Dendritic cell treated with granulocyte-macrophage colony-stimulating factor and Interleukin-4, amounts not matched to agents 40 ng/mL and 50 ng/mL, for 4 days (primary cell): ENCODE results near the gene ACACA.
"Not testable (repeated sequence)": the region's sequence is repeated elsewhere in the genome, so short reads cannot be mapped to it uniquely, and the experiment has no call there.

ENCODE experiments used
- H3K27ac Mint-ChIP-seq: one replicate; pipeline ENCODE4 v1.8.0; 2022; ENCODE audit warnings: mild to moderate bottlenecking, mixed read lengths
- H3K27me3 Mint-ChIP-seq: one replicate; pipeline ENCODE4 v1.8.0; 2022; ENCODE audit warnings: mild to moderate bottlenecking, mixed read lengths
- H3K36me3 Mint-ChIP-seq: one replicate; pipeline ENCODE4 v1.8.0; 2022; ENCODE audit warnings: low read depth, mixed read lengths
- H3K4me1 Mint-ChIP-seq: one replicate; pipeline ENCODE4 v1.8.0; 2022; ENCODE audit warnings: low read depth, mixed read lengths
- H3K4me3 Mint-ChIP-seq: one replicate; pipeline ENCODE4 v1.8.0; 2022; ENCODE audit warnings: mild to moderate bottlenecking, moderate library complexity, mixed read lengths
- H3K9me3 Mint-ChIP-seq: one replicate; pipeline ENCODE4 v1.8.0; 2022; ENCODE audit warnings: mixed read lengths
- intact Hi-C: fragments of 100-400 bp; cut with micrococcal nuclease; formaldehyde crosslinking; loops from one replicate; pipeline ENCODE4 v1.15.0; 2022

The ACACA gene

GRCh38 chr17:37384560-37385149, 22.0 kb downstream of the ACACA start:
- Mint-ChIP-seq H3K9me3 (no peaks in the 10 kb centered on the region), H3K4me3 (no peak overlapping the region), H3K27ac (no peak overlapping the region), H3K4me1 (no peaks in the 10 kb centered on the region), H3K36me3 (no peaks in the 10 kb centered on the region), H3K27me3 (no peaks in the 10 kb centered on the region)
- intact Hi-C loops: no loop called here

GRCh38 chr17:37382056-37382455, 24.6 kb downstream of the ACACA start:
- Mint-ChIP-seq H3K4me3 (no peak overlapping the region), H3K27me3 (no peaks in the 10 kb centered on the region), H3K4me1 (no peaks in the 10 kb centered on the region), H3K9me3 (no peaks in the 10 kb centered on the region), H3K27ac (no peak overlapping the region), H3K36me3 (no peaks in the 10 kb centered on the region)
- intact Hi-C loops: no loop called here

- intact Hi-C loops: loop anchor here (10.0 kb wide), 1 partner anchor 751 kb away; no protein-coding TSS in a partner anchor
- Mint-ChIP-seq H3K27ac (no peak within 1 kb of the TSS), H3K4me1 (no peaks in the 10 kb centered on the region), H3K36me3 (no peaks in the 10 kb centered on the region), H3K4me3 (no peak within 1 kb of the TSS), H3K9me3 (no peaks in the 10 kb centered on the region), H3K27me3 (no peaks in the 10 kb centered on the region)
Measured at GRCh38 chr17:37375706-37376105, 30.9 kb downstream of the ACACA start, which contains the start of gene C17orf78. Gene C17orf78 (plus strand): TSS chr17:37375985. CDS start chr17:37376093, 108 bp downstream.

- H3K4me1 Mint-ChIP-seq: no peaks in the 10 kb centered on the region
- no peak overlapping the region for H3K4me3 Mint-ChIP-seq
- H3K27me3 Mint-ChIP-seq: no peaks in the 10 kb centered on the region
- H3K36me3 Mint-ChIP-seq: no peaks in the 10 kb centered on the region
- H3K9me3 Mint-ChIP-seq: no peaks in the 10 kb centered on the region
- no peak overlapping the region for H3K27ac Mint-ChIP-seq
- intact Hi-C loops: loop anchor here (10.0 kb wide), 1 partner anchor 749 kb away; no protein-coding TSS in a partner anchor
Measured at GRCh38 chr17:37373530-37374159, 33.0 kb downstream of the ACACA start.

GRCh38 chr17:37368577-37368976, 38.1 kb downstream of the ACACA start:
- intact Hi-C loops: no loop called here
- no peak overlapping the region for H3K4me3 Mint-ChIP-seq

GRCh38 chr17:37365589-37365988, 41.0 kb downstream of the ACACA start:
- H3K4me3 Mint-ChIP-seq: no peak overlapping the region
- intact Hi-C loops: no loop called here
- H3K9me3 Mint-ChIP-seq: no peaks in the 10 kb centered on the region
- no peak overlapping the region for H3K27ac Mint-ChIP-seq
- no peaks in the 10 kb centered on the region for H3K36me3 Mint-ChIP-seq
- H3K4me1 Mint-ChIP-seq: peaks cover 5% of the 10 kb centered on the region
- H3K27me3 Mint-ChIP-seq: no peaks in the 10 kb centered on the region

More at GRCh38 chr17:37368577-37368976, 38.1 kb downstream of the ACACA start:
- no peaks in the 10 kb centered on the region for H3K27me3 Mint-ChIP-seq
- no peaks in the 10 kb centered on the region for H3K36me3 Mint-ChIP-seq
- no peaks in the 10 kb centered on the region for H3K9me3 Mint-ChIP-seq
- H3K27ac Mint-ChIP-seq: no peak overlapping the region
- no peaks in the 10 kb centered on the region for H3K4me1 Mint-ChIP-seq

GRCh38 chr17:37361543-37361942, 45.1 kb downstream of the ACACA start:
- H3K27ac Mint-ChIP-seq: no peak overlapping the region
- H3K27me3 Mint-ChIP-seq: no peaks in the 10 kb centered on the region
- H3K4me3 Mint-ChIP-seq: no peak overlapping the region
- H3K36me3 Mint-ChIP-seq: no peaks in the 10 kb centered on the region
- H3K9me3 Mint-ChIP-seq: no peaks in the 10 kb centered on the region
- intact Hi-C loops: no loop called here
- H3K4me1 Mint-ChIP-seq: peaks cover 32% of the 10 kb centered on the region

GRCh38 chr17:37360632-37361031, 46.0 kb downstream of the ACACA start:
- intact Hi-C loops: no loop called here
- Mint-ChIP-seq H3K27me3 (no peaks in the 10 kb centered on the region), H3K4me1 (peaks cover 32% of the 10 kb centered on the region), H3K36me3 (no peaks in the 10 kb centered on the region), H3K27ac (peak overlapping the region; percentile 90), H3K4me3 (no peak overlapping the region), H3K9me3 (no peaks in the 10 kb centered on the region)

GRCh38 chr17:37359682-37360188, 46.9 kb downstream of the ACACA start:
- peak overlapping the region; percentile 73 for H3K4me3 Mint-ChIP-seq
- H3K27me3 Mint-ChIP-seq: no peaks in the 10 kb centered on the region
- intact Hi-C loops: loop anchor here (10.0 kb wide), 1 partner anchor 45 kb away; the partner anchor contains the start of genes ACACA and TADA2A
- H3K27ac Mint-ChIP-seq: peak overlapping the region; percentile 90
- no peaks in the 10 kb centered on the region for H3K9me3 Mint-ChIP-seq
- H3K36me3 Mint-ChIP-seq: no peaks in the 10 kb centered on the region
- H3K4me1 Mint-ChIP-seq: peaks cover 32% of the 10 kb centered on the region

GRCh38 chr17:37358830-37359681, 47.6 kb downstream of the ACACA start:
- peaks cover under 1% of the 10 kb centered on the region for H3K36me3 Mint-ChIP-seq
- peaks cover 32% of the 10 kb centered on the region for H3K4me1 Mint-ChIP-seq
- intact Hi-C loops: loop anchor here (10.0 kb wide), 1 partner anchor 46 kb away; the partner anchor contains the start of genes ACACA and TADA2A
- no peaks in the 10 kb centered on the region for H3K9me3 Mint-ChIP-seq
- H3K27me3 Mint-ChIP-seq: no peaks in the 10 kb centered on the region
- peak overlapping the region; percentile 90 for H3K27ac Mint-ChIP-seq
- peak overlapping the region; percentile 82 for H3K4me3 Mint-ChIP-seq

GRCh38 chr17:37358098-37358829, 48.4 kb downstream of the ACACA start:
- Mint-ChIP-seq H3K9me3 (no peaks in the 10 kb centered on the region), H3K4me1 (peaks cover 32% of the 10 kb centered on the region), H3K4me3 (peak overlapping the region; percentile 82), H3K27ac (peak overlapping the region; percentile 90), H3K27me3 (no peaks in the 10 kb centered on the region), H3K36me3 (peaks cover 6% of the 10 kb centered on the region)
- intact Hi-C loops: loop anchor here (10.0 kb wide), 1 partner anchor 47 kb away; the partner anchor contains the start of genes ACACA and TADA2A

GRCh38 chr17:37356796-37357569, 49.7 kb downstream of the ACACA start:
- Mint-ChIP-seq H3K36me3 (peaks cover 13% of the 10 kb centered on the region), H3K4me1 (peaks cover 32% of the 10 kb centered on the region), H3K27ac (peak overlapping the region; percentile 90)
- H3K9me3 Mint-ChIP-seq, H3K27me3 Mint-ChIP-seq, H3K4me3 Mint-ChIP-seq: not testable (repeated sequence)
- intact Hi-C loops: loop anchor here (10.0 kb wide), 1 partner anchor 48 kb away; the partner anchor contains the start of genes ACACA and TADA2A
